ENCODE measurements around the gene PDZD8.
"Not testable (repeated sequence)": the region's sequence is repeated elsewhere in the genome, so short reads cannot be mapped to it uniquely, and the experiment has no call there.

Gene PDZD8

DNA sequence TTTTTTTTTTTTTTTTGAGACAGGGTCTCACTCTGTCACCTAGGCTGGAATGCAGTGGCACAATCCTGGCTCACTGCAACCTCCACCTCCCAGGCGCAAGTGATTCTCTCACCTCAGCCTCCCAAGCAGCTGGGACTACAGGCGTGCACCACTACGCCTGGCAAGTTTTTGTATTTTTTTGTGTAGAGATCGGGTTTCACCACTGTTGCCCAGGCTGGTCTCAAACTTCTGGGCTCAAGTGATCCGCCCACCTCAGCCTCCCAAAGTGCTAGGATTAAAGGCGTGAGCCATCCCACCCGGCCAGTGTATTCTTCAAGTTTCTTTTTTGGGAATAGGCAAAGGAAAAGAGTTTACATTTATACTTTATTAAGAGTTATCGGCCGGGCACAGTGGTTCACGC lies 84.4 kb downstream of the PDZD8 start:
- not testable (repeated sequence) for DNase-seq (ENCODE audit: low read depth)

DNA sequence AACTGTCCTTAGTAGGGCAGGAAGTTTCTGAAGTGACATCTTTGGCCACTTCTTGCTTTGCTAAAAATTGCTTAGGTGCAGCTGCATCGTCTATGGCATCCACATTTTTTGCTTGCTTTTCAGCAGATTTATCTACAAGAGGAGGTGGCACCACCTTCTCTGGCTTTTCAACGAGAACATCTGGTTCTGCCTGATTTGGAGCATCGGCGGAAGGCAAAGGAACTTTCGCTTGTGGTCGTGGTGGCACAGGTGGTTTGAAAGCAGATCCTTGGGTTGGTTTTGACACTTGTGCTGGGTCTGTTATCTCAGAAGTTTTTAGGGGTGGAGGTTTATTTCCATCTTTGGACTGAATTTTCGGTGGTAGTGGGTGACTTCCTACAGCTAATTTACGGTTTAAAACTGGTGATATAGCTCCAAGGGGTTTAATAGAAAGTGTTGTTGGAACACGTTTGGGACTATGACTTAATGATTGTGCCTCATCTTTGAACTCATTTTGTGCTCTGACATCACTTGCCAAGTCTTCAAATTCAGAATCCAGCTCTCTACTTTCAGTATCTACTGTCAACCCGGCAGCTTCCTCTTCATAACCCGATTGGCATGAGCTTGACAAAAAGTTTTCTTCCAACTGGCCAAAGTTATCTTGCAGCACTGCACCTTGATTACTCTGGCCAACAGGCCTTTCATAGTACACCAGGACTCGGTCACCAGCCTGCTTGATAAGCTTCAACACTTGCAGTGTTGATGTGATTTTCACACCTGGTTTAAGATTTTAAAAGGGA lies 90.3 kb downstream of the PDZD8 start:
- DNase-seq (ENCODE audit: low read depth): no peak

DNA sequence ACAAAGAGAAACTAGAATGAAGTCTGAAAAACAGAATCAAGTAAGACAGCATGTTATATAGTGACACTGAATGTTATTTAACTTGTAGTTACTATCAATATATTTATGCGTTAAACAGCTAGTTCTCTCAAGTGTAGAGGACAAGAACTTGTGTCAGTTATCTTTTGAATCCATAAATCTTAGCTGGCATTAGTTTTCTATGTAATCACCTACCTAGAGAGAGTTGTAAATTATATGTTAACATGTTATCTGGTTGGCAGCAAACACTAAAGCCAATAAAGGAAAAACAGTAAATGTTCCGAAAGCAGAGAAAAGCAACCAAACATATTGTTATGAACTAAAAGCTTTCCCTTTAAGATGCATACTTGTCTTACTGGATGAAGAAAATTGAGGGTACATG lies 97.6 kb downstream of the PDZD8 start:
- no peak for DNase-seq (ENCODE audit: low read depth)

DNA sequence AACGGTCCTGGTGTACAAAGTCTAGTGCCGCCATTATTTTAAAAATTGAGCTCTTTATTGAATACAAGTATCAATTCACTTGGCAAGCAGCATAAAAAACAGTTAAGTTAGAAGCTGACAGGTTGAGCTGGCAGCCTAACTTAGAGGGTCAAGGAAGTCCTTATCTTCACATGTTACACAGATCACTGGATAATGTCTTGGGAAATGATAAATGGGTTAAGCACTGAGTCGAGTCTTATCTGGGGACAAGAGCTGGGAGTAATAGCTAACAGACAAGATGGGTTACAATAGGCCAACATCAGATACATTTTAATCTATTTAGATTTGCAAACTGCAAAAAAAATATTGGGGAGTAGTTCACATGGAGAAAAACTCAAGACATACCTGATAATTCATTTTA lies 100.1 kb downstream of the PDZD8 start:
- no peak for DNase-seq (ENCODE audit: low read depth)

DNA sequence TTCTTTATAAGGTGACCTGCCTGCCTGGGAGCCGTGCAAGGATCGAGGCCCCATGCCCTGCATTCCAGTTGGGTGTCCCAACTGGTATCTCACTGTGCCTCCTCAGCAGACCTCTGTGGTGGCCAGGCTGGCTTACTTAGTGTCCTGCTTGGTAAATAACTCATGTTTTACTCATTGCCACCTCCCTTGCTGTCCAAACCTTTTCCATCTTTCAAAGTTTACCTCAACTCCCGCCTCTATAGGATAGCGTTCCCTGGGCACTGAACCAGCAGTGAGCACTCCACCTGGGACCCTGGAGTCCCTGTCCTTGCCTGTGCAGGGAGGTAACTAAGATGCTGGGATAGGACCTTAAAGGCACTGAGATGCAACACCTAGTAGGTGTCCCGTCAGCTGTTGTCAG lies 100.7 kb downstream of the PDZD8 start:
- DNase-seq (ENCODE audit: low read depth): no peak

DNA sequence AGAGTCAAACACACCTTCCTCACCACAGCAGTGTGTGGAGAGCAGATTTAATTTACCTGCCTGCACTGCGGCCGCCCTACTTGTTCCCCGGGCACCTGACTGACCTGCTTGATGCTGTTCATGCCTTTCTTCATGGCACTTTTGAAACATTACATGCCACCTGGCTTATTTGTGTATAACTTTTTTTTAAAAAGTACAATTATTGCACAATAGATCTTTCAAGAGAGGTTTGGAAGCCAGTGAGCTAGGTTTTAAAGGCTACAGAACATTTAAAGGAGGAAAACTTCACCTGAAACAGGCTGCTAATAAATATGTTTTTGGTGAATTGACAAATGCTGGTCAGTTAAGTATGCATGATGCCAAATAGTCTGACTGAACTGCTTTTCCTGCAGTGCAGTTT lies 101.3 kb downstream of the PDZD8 start:
- no peak for DNase-seq (ENCODE audit: low read depth)

DNA sequence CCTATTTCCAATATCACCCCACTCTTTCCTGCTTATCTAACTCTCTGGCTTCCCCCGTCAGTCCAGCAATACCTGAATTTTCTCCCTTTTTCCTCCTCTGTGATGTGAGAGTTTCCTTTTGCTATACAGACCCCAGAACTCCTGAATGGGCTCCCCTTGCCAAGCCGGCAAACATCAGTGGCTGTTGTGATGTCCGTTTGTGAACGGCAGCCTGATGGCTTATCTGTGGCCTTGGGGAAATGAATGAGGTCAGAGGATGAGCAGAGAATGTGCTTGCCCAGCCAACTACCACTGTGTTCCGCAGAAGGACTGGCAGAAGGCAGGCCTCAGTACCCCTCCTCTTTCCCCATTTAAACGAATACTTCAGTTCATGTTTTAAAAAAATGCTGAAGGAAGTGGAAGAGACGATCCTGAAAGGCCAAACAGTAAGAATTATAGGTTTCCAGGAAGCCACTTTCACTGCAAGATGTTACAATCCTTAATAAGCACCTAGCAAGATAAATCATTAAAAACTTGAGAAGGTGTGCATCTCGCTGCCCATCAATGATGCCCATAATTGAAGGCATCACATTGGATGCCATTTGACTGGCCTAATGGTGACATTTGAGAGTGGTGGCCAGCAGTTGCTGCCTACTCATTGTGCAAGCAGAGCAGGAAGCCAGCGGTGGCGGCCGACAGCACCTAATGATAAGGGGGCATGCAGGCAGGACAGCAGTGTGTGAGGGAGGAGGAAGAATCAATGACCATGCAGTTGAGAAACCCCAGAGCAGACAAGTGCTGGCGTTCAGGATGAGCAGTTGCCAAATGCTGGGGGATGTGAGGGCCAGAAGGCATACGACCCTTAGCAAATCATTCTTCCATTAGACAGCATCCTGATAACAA lies 102.8 kb downstream of the PDZD8 start:
- no peak for DNase-seq (ENCODE audit: low read depth)

DNA sequence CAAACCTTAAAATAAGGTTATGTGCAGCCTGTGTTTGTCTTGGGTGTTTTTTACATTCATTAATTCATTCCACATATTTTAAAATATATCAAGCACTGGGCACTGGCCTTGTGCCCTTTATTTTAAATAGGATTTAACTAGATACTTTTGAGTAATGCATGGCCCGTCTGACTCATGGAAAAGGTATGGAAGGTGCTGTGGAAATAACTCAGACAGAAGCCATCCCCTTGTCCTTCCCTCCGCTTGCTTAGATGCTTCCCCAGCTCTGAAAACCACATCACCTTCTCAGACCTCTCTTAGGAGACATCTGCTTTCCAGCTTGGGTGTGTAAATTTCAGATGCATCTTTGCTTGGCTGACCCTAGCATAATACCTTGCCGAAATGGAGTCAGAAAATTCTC lies 103.8 kb downstream of the PDZD8 start:
- no peak for DNase-seq (ENCODE audit: low read depth)

DNA sequence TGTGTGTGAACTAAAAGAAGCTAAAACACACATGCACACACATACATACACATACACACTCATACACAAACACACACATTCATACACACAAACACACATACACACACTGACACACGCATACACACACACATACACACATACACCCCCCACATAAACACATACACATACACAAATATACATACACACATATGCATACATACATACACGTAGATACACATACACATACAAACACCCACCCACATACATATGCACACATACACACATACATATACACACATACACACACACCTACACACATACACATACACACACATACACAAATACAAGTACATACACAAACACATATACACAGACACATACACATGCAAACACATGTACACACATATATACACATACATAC lies 106.3 kb downstream of the PDZD8 start:
- no peak for DNase-seq (ENCODE audit: low read depth)

DNA sequence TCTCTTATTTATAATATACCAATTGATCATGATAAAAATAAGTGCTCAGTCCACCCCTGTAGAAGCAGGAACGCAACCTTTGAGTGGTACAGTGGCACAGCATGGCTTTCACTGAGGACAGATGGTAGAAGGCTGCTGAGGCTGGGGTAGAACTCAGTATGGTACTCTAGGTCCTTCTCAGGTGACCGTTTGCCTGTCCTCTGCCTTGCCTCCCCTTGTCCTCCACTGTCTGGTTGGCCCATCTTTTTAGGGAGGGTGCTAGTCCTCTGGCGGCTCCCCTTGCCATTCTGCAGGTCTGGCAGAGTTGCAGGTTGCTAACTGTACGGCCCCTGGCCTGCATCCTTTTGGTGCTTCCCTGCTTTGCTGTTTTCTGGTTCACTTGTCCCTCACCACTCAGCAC lies 107.0 kb downstream of the PDZD8 start:
- DNase-seq (ENCODE audit: low read depth): no peak

DNA sequence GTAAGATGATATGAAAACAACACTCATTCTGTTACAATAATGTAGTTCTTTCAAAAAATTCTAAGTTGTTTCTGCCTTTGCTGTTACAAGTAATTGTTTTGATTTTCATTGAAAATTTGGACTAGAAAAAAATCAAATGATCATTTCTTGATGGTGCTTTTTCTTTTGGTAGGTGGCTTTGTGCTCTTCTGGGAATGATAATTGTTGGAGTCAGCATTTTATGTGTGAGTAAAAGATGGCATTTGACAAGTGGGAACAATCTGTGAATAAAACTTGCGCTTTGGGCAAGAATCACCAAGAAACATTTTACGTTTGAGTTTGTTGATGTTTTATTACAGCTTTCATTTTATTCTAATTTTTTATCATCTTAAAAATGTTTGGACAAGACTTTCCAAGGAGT lies 108.4 kb downstream of the PDZD8 start:
- DNase-seq (ENCODE audit: low read depth): no peak

DNA sequence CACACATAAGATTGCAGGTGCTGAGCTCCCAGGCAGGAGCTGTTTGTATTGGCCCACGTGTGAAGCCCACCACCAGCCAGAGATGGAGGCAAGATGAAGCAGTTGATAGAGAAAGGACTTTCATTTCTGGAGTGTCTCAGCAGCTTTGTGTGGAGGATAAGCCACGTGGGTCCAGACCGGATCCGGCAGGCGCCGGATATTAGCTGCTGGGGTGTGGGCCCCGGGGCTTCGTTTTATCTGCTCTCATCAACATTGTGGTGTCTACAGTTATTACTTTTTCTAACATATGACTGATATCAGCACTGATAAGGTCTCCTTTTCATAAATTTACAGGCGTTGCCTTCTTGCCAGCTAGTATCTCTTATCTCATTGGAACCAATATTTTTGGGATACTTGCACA lies 108.8 kb downstream of the PDZD8 start:
- no peak for DNase-seq (ENCODE audit: low read depth)

DNA sequence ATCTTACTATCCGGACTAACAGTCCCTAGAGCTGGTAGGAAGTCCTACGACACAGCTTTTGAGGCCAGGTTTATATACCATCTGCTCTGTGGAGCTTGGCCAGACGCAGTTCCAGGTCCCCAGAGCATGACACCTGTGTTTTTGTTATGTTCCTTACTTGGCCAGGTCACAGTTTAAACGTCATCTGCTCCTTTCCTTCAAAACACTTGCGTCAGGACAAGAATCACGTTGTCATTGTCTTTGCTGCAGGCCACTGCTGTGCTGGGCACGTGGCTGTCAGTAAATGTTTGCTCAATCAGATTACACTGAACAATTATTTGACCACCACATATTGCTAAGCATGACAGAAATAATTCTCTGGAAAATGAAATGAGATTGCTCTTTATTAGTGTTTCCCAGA lies 110.5 kb downstream of the PDZD8 start:
- no peak for DNase-seq (ENCODE audit: low read depth)

DNA sequence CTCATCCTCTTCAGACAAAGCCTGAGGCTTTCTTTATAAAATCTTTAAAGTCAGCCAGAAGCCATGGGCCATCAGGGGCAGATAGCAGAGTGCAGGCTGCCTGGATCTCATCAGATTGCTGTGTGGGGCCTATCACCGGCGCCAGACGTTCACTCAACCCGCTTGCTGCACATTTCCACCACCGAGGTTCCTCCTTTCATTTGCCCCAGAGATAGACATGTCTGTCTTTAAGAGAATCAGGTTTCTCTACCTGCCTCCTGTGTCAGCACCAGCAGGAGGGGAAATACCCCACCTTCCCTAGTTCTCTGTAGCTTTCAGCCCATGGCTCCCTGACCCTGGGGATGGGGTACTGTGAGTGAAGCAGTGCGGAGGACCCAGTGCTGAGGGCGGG lies 112.3 kb downstream of the PDZD8 start:
- DNase-seq (ENCODE audit: low read depth): no peak

DNA sequence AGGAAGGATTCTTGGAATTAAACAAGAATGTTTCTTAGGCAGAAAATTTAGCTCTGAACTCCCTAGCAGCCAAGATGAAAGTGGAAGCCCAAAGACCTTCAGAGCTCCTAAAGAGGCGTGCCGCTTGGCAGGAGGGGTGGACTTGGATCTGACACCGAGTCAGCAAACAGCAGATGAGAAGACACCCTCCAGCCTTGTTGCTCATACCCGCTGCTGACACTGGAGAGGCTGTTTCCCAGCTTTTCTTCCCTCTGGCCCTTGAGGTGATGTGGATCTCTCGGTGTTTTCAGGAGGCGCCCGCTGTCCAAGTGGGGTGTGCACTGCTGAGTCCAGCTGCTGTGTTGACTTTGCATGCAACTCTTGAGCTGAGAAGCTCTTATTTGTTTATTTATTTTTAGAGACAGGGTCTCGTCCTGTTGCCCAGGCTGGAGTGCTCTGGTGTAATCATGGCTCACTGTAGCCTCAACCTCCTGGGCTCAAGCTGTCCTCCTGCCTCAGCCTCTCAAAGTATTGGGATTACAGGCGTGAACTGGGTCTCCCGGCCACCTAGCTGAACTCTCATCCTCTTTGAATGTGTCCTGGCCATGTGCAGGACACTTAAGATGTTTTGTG lies 112.8 kb downstream of the PDZD8 start:
- DNase-seq (ENCODE audit: low read depth): no peak

DNA sequence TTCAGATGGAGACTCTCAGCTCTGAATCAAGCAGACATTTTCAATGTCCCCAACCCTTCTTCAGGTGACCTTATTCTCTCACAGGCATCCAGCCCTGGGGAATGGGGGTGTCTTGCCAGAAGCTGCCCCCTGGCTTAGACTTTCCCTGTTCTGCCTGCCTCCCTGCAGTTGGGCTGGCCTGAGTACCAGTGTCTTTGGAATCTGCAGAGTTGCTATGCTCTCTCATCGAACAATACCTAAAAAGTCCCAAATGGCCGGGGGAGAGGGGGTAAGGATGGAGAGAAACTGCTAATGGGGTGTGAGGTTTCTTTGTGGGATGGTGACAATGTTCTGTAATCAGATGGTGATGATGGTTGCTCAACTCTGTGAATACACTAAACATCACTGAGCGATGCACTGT lies 113.7 kb downstream of the PDZD8 start:
- no peak for DNase-seq (ENCODE audit: low read depth)

DNA sequence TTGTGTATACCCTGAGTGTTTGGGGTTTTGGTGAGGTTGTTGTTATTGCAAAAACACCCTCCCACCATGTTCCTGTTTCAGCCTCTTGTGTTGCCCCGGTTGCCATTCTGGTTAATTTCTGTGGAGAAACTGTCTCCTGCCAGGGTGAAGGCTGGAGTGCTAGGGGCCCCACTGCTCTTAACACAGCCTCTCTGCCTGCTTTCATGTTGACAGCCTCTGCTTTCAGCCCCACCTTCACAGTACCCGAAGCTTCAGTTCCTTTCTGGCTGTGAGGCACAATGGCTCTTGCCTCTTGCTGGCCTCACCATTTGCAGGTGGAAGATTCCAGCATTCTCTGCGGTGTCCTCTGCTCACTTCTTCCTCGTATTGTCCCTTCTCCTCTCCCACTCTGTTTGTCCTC lies 115.2 kb downstream of the PDZD8 start:
- DNase-seq (ENCODE audit: low read depth): no peak

DNA sequence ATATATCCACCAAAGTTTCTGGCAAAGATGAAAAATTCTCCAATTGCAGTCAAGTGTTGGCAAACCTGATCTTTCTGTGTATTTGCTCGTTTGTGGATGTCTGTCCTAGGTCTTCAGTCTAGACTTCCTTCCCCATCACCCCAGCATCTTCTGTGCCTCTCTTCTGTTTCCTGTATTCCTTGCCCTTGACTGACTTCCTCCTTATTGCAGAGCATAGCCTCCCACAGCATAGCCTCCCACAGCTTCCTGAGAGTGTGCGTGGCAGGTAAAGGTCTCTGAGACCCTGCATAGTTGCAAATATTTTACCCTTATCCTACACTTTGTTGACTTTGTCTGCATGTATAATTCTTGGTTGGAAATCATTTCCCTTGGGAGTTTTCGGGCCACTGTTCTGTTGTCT lies 116.0 kb downstream of the PDZD8 start:
- DNase-seq (ENCODE audit: low read depth): no peak

DNA sequence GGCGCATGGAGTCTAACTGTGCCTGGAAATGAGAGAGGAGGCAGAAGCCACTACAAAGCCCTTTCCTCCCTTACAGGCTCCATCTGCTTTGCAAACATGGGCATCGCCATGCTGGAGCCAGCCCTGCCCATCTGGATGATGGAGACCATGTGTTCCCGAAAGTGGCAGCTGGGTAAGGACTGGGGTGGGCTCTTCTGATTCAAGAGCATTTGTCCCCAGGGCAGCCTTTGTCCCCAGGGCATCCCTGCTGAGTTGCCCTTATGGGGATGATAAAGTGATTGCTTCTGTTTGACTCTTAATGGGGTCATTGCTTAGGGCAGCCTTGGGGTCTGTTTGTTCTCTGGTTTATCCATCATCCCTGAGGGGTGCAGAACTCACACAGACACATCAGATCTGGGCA lies 117.5 kb downstream of the PDZD8 start:
- no peak for DNase-seq (ENCODE audit: low read depth)

DNA sequence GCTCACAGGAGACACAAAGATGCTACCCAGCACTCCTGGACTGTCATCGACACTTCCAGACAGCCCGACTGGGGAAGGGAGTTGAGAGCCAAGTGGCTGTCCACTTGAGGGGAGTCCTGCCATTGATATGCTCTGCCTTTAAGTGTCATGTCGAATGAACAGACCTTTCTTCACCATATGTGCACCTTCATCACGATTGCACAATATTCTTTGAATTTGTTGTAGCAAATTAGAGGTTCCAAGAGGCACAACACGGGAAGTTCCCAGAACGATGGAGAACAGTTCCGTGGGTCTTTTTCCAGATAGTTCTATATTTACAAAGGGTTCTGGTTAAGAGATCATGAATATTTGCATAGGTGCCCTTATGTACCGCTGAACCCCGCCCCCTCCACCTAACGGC lies 118.3 kb downstream of the PDZD8 start:
- DNase-seq (ENCODE audit: low read depth): no peak

DNA sequence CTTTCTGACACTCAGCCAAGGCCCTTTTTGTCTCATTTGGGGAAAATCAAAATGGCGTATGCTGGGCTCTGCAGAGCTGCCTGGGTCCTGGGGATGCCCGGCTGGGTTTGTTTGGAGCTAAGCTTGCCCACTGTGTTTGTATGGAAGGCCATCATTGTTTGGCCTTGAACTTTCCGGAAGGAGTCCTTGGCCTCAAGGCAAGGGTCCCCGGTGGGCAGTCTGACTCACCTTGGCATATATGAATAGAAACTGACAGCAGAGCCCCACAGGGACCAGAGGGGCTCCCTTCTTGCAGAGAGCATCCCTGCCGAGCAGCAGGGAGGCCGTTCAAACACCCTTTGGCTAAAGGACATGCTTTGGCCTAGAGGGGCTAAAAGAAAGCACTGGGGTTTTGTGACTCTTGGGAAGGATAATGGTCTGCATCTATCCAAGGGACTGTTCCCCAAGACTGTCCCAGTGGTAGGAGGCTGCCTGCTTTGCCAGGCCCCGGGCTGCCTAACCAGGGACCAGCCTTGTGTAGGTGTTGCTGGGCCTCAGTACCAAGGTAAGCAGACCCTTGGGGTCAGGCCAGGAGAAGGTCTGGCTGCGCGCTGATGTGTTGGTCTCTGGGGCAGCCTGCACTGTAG lies 119.3 kb downstream of the PDZD8 start:
- no peak for DNase-seq (ENCODE audit: low read depth)
